Astrocyte (in vitro differentiated cells and primary cell): ENCODE data around the gene AIMP2.

Experiments used
- EZH2 ChIP-seq: IDR thresholded peaks from 2 replicates; pipeline ENCODE4 v1.6.1; 2012; ENCODE audit warnings: mild to moderate bottlenecking, low read length, inconsistent platforms; ENCODE audit not compliant: insufficient read depth
- TF ChIP-seq, protein P1 (sequence below): IDR thresholded peaks from 2 replicates; pipeline ENCODE4 v1.5.1; 2011; ENCODE audit warnings: low read depth, mild to moderate bottlenecking, inconsistent platforms, low read length, moderate library complexity; ENCODE audit not compliant: insufficient read depth

DNA sequence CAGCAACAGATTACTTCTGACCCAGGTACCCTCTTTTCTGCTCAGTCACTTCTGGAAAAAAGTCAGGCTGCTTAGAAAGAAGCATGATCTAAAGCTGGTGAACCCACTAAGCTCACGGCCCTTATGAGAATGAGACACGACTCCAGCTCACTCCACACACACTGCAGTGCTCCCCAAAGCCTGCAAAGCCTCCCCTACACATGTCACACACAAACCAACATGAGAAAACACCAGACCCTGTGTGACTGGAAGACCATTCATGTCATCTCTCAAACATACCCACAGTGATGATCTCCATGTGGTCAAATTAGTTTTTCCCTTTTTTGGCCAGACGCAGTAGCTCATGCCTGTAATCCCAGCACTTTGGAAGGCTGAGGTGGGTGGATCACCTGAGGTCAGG is 22.5 kb downstream of the AIMP2 start:
- TF ChIP-seq, protein P1, sequence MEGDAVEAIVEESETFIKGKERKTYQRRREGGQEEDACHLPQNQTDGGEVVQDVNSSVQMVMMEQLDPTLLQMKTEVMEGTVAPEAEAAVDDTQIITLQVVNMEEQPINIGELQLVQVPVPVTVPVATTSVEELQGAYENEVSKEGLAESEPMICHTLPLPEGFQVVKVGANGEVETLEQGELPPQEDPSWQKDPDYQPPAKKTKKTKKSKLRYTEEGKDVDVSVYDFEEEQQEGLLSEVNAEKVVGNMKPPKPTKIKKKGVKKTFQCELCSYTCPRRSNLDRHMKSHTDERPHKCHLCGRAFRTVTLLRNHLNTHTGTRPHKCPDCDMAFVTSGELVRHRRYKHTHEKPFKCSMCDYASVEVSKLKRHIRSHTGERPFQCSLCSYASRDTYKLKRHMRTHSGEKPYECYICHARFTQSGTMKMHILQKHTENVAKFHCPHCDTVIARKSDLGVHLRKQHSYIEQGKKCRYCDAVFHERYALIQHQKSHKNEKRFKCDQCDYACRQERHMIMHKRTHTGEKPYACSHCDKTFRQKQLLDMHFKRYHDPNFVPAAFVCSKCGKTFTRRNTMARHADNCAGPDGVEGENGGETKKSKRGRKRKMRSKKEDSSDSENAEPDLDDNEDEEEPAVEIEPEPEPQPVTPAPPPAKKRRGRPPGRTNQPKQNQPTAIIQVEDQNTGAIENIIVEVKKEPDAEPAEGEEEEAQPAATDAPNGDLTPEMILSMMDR = no peak
- no peak for TF ChIP-seq EZH2
